Measurements from ENCODE around the gene ZMYND8. TPM values are rescaled to one million over a fixed set of nuclear protein-coding genes. Genes with fewer than 3 reads are reported as not detected.

Gene ZMYND8
- total RNA-seq, 4 donors from 2014 or later: 48.5 to 169 (median 54.1) TPM

DNA sequence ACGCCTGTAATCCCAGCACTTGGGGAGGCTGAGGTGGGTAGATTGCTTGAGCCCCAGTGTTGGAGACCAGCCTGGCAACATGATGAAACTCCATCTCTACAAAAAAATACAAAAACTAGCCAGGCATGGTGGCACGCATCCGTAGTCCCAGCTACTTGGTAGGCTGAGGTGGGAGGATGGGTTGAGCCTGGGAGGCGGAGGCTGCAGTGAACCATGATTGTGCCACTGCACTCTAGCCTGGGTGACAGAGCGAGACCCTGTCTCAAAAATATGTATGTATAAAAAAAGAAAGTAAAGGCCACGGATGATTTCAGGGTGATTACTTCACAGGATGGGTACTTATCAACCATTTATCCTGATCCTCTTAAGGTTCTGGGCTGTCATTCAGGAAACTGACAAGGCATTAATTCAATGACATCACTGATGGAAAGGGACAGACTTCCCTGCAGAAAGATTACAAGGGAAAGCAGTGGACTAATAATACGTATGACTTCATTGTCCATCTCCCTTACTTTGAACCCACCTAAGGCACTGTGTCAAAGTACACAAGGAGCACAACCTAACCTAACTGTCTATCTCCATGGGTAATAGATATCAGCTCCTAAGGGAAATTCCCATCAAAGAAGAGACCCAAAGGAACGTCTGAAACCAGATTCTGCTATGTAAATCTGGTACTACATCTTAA lies 61.2 kb downstream of the ZMYND8 start:
- no peak overlapping the region for H3K4me3 ChIP-seq
- H3K36me3 ChIP-seq: peaks cover 73% of the 10 kb centered on the region
- no peaks in the 10 kb centered on the region for H3K27me3 ChIP-seq
- no peaks in the 10 kb centered on the region for H3K4me1 ChIP-seq
- no peak for TF ChIP-seq POLR2AphosphoS5 (IDR thresholded peaks at IDR 0.05)
- TF ChIP-seq POLR2A (IDR thresholded peaks at IDR 0.05): no peak
- no peak for TF ChIP-seq EP300 (IDR thresholded peaks at IDR 0.05)
- TF ChIP-seq, protein P1, sequence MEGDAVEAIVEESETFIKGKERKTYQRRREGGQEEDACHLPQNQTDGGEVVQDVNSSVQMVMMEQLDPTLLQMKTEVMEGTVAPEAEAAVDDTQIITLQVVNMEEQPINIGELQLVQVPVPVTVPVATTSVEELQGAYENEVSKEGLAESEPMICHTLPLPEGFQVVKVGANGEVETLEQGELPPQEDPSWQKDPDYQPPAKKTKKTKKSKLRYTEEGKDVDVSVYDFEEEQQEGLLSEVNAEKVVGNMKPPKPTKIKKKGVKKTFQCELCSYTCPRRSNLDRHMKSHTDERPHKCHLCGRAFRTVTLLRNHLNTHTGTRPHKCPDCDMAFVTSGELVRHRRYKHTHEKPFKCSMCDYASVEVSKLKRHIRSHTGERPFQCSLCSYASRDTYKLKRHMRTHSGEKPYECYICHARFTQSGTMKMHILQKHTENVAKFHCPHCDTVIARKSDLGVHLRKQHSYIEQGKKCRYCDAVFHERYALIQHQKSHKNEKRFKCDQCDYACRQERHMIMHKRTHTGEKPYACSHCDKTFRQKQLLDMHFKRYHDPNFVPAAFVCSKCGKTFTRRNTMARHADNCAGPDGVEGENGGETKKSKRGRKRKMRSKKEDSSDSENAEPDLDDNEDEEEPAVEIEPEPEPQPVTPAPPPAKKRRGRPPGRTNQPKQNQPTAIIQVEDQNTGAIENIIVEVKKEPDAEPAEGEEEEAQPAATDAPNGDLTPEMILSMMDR (IDR thresholded peaks at IDR 0.05): no peak
- WGBS: 87% methylated on average over 8 of the region's 8 CpGs
- H3K9me3 ChIP-seq: no peaks in the 10 kb centered on the region
- no peak overlapping the region for H3K27ac ChIP-seq
- DNase-seq (ENCODE audit: low spot score in 2 of 2): peak in 1 of 2 donors; percentile 32

DNA sequence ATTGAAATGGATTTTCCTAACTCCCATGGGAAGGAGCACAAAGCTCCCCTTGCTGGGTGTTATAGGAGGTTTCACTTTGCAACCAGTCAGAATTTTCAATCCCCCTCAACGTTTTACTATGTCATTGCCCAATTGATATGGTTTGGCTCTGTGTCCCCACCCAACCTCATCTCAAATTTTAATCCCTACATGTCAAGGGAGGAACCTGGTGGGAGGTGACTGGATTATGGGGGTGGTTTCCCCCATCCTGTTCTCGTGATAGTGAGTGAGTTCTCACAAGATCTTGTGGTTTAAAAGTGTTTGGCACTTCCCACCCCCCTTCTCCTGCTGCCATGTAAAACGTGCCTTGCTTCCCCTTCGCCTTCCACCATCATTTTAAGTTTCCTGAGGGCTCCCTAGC lies 62.9 kb downstream of the ZMYND8 start:
- Histone ChIP-seq H3K9me3 (no peaks in the 10 kb centered on the region), H3K4me3 (no peak overlapping the region), H3K4me1 (no peaks in the 10 kb centered on the region), H3K36me3 (peaks cover 87% of the 10 kb centered on the region), H3K27ac (no peak overlapping the region), H3K27me3 (no peaks in the 10 kb centered on the region)
- WGBS: 80% methylated on average over 4 of the region's 4 CpGs
- TF ChIP-seq POLR2AphosphoS5 (IDR thresholded peaks at IDR 0.05) (no peak), POLR2A (IDR thresholded peaks at IDR 0.05) (no peak), EP300 (IDR thresholded peaks at IDR 0.05) (no peak)
- TF ChIP-seq, protein P1 (IDR thresholded peaks at IDR 0.05): no peak
- peak in 1 of 2 donors; percentile 16 for DNase-seq (ENCODE audit: low spot score in 2 of 2)

- Histone ChIP-seq H3K36me3 (peaks cover 86% of the 10 kb centered on the region), H3K27ac (no peak overlapping the region), H3K27me3 (no peaks in the 10 kb centered on the region), H3K4me1 (no peaks in the 10 kb centered on the region), H3K4me3 (no peak overlapping the region), H3K9me3 (no peaks in the 10 kb centered on the region)
- TF ChIP-seq EP300 (IDR thresholded peaks at IDR 0.05) (no peak), POLR2AphosphoS5 (IDR thresholded peaks at IDR 0.05) (no peak), POLR2A (IDR thresholded peaks at IDR 0.05) (no peak)
- TF ChIP-seq, protein P1 (IDR thresholded peaks at IDR 0.05): no peak
- no peak for DNase-seq (ENCODE audit: low spot score in 2 of 2)
- WGBS: 98% methylated on average over 6 of the region's 6 CpGs
Measured at GRCh38 chr20:47292581-47292980, 63.9 kb downstream of the ZMYND8 start.

- 97% methylated on average over 11 of the region's 11 CpGs for WGBS
- Histone ChIP-seq H3K4me3 (no peak overlapping the region), H3K27ac (no peak overlapping the region), H3K9me3 (no peaks in the 10 kb centered on the region), H3K4me1 (no peaks in the 10 kb centered on the region), H3K27me3 (no peaks in the 10 kb centered on the region), H3K36me3 (peaks cover 89% of the 10 kb centered on the region)
- DNase-seq (ENCODE audit: low spot score in 2 of 2): no peak
- TF ChIP-seq, protein P1 (IDR thresholded peaks at IDR 0.05): no peak
- TF ChIP-seq POLR2A (IDR thresholded peaks at IDR 0.05) (no peak), EP300 (IDR thresholded peaks at IDR 0.05) (no peak), POLR2AphosphoS5 (IDR thresholded peaks at IDR 0.05) (no peak)
Measured at GRCh38 chr20:47290666-47291430, 65.7 kb downstream of the ZMYND8 start.

DNA sequence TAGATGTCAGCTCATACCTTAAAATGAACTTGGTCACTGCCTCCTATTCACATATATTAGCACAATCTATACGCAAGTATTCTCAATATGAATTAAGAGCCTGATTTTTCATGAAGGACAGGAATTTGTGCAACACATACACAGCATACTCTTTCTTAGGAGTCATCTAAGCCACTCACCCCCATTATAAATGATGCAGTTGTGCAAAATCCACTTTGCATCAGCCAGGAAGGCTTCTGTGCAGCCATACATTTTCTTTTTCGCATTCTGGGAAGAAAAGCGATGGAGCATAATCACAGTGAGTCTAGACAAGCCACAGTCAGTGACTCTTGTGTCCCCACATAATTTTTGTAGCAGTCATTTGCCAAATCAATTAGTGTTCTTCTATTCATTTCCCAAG lies 66.5 kb downstream of the ZMYND8 start:
- Histone ChIP-seq H3K4me1 (no peaks in the 10 kb centered on the region), H3K4me3 (no peak overlapping the region), H3K27me3 (no peaks in the 10 kb centered on the region), H3K27ac (no peak overlapping the region), H3K9me3 (no peaks in the 10 kb centered on the region), H3K36me3 (peaks cover 89% of the 10 kb centered on the region)
- WGBS: 87% methylated on average over 3 of the region's 3 CpGs
- DNase-seq (ENCODE audit: low spot score in 2 of 2): no peak
- TF ChIP-seq EP300 (IDR thresholded peaks at IDR 0.05): no peak
- no peak for TF ChIP-seq POLR2A (IDR thresholded peaks at IDR 0.05)
- TF ChIP-seq POLR2AphosphoS5 (IDR thresholded peaks at IDR 0.05): no peak
- TF ChIP-seq, protein P1 (IDR thresholded peaks at IDR 0.05): no peak
